Activated B cell treated with CpG ODN at 0.5 μM for 24 hours (primary cell): ENCODE measurements around the gene FOXRED1. TPM values are rescaled to one million over a fixed set of nuclear protein-coding genes. Genes with fewer than 3 reads are reported as not detected.

ENCODE experiments used
- ATAC-seq: fragments of 200-7000 bp; cut with Tn5 transposase; one replicate; pipeline ENCODE4 v1.10.0; 2021; ENCODE audit warnings: low read depth, mild to moderate bottlenecking, moderate library complexity
- CTCF ChIA-PET: fragments of 350-600 bp; sonication (Branson Sonifier 250); formaldehyde crosslinking; loops from one replicate; lab custom pipeline; 2021; ENCODE audit warnings: antibody characterized with exemption; lab: Charles Lee
- POLR2A ChIA-PET: fragments of 350-600 bp; sonication (Branson Sonifier 250); formaldehyde crosslinking; loops from one replicate; lab custom pipeline; 2021; ENCODE audit warnings: antibody characterized with exemption; lab: Charles Lee
- DNase-seq: peaks from one replicate; pipeline ENCODE4 v3.0.0; 2022
- H3K27ac Mint-ChIP-seq: one replicate; pipeline ENCODE4 v1.8.0; 2020; ENCODE audit warnings: mixed read lengths
- H3K27me3 Mint-ChIP-seq: one replicate; pipeline ENCODE4 v1.8.0; 2021; ENCODE audit warnings: mixed read lengths
- H3K36me3 Mint-ChIP-seq: one replicate; pipeline ENCODE4 v1.8.0; 2021; ENCODE audit warnings: low read depth, mixed read lengths
- H3K4me1 Mint-ChIP-seq: one replicate; pipeline ENCODE4 v1.8.0; 2021; ENCODE audit warnings: mixed read lengths
- H3K4me3 Mint-ChIP-seq: one replicate; pipeline ENCODE4 v1.8.0; 2020; ENCODE audit warnings: mild to moderate bottlenecking, mixed read lengths
- H3K9me3 Mint-ChIP-seq: one replicate; pipeline ENCODE4 v1.8.0; 2020; ENCODE audit warnings: mixed read lengths
- intact Hi-C: fragments of 100-400 bp; cut with micrococcal nuclease; formaldehyde crosslinking; loops from one replicate; pipeline ENCODE4 v1.15.1; 2024
- total RNA-seq: library from RNA; stranded (reverse); gene quantifications from 2 replicates; pipeline ENCODE4 v1.2.3, GENCODE V29; 2022
- TF ChIP-seq, protein P1 (sequence below): fragments of 200-600 bp; IDR thresholded peaks from one replicate; pipeline ENCODE4 v1.8.0; 2022; ENCODE audit warnings: antibody characterized with exemption, mild to moderate bottlenecking

FOXRED1 gene
- total RNA-seq, 1 donor from 2014 or later: 44.9 TPM

DNA sequence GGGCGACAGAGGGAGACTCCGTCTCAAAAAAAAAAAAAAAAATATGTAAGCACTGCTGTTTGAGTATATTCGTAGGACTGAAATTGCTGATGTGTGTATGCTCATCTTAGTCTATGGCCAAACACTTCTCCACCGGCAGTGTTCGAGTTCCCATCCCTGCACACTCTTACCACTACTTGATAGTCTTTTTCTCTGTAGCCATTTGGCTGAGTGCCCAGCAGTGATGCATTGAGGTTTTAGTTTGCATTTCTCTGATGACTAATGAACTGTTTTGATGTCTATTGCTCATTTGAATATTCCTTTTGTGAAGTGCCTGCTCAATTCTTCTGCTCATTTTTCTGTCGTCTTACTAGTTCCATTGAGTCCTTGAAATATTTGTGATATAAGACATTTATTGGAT, 15.9 kb downstream of the FOXRED1 start:
- Mint-ChIP-seq H3K9me3 (no peaks in the 10 kb centered on the region), H3K4me3 (peak overlapping the region; percentile 73), H3K4me1 (peaks cover 39% of the 10 kb centered on the region), H3K27me3 (no peaks in the 10 kb centered on the region), H3K36me3 (peaks cover 14% of the 10 kb centered on the region), H3K27ac (peak overlapping the region; percentile 82)
- DNase-seq: peak; percentile 29
- TF ChIP-seq, protein P1, sequence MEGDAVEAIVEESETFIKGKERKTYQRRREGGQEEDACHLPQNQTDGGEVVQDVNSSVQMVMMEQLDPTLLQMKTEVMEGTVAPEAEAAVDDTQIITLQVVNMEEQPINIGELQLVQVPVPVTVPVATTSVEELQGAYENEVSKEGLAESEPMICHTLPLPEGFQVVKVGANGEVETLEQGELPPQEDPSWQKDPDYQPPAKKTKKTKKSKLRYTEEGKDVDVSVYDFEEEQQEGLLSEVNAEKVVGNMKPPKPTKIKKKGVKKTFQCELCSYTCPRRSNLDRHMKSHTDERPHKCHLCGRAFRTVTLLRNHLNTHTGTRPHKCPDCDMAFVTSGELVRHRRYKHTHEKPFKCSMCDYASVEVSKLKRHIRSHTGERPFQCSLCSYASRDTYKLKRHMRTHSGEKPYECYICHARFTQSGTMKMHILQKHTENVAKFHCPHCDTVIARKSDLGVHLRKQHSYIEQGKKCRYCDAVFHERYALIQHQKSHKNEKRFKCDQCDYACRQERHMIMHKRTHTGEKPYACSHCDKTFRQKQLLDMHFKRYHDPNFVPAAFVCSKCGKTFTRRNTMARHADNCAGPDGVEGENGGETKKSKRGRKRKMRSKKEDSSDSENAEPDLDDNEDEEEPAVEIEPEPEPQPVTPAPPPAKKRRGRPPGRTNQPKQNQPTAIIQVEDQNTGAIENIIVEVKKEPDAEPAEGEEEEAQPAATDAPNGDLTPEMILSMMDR: no peak
- intact Hi-C loops: loop anchor here (10.0 kb wide), 1 partner anchor 1330 kb away; the partner anchor contains the start of gene CCDC15
- ChIA-PET CTCF (no interaction called here), POLR2A (interaction anchor here (5.3 kb wide), 1 partner anchor 16 kb away, joined by 84 read pairs; the partner anchor contains the start of genes FOXRED1 and SRPRA)
- peak; percentile 32 for ATAC-seq

GRCh38 chr11:126288237-126288636, 19.3 kb downstream of the FOXRED1 start:
- ATAC-seq (no peak), DNase-seq (no peak)
- ChIA-PET CTCF (interaction anchor here (1.2 kb wide), 1 partner anchor 23 kb away, joined by 3 read pairs; no protein-coding TSS in a partner anchor), POLR2A (no interaction called here)
- H3K4me3 Mint-ChIP-seq: no peak overlapping the region
- TF ChIP-seq, protein P1: no peak
- H3K27ac Mint-ChIP-seq: no peak overlapping the region
- peaks cover 23% of the 10 kb centered on the region for H3K4me1 Mint-ChIP-seq
- H3K27me3 Mint-ChIP-seq: no peaks in the 10 kb centered on the region
- peaks cover 41% of the 10 kb centered on the region for H3K36me3 Mint-ChIP-seq
- intact Hi-C loops: loop anchor here (10.0 kb wide), 1 partner anchor 1333 kb away; the partner anchor contains the start of gene CCDC15
- H3K9me3 Mint-ChIP-seq: no peaks in the 10 kb centered on the region

- Mint-ChIP-seq H3K36me3 (peaks cover 55% of the 10 kb centered on the region), H3K27me3 (no peaks in the 10 kb centered on the region), H3K27ac (no peak overlapping the region), H3K4me3 (no peak overlapping the region), H3K4me1 (peaks cover 17% of the 10 kb centered on the region), H3K9me3 (no peaks in the 10 kb centered on the region)
- POLR2A ChIA-PET: no interaction called here
- DNase-seq (no peak), ATAC-seq (no peak)
- TF ChIP-seq, protein P1: no peak
- intact Hi-C loops: no loop called here
- CTCF ChIA-PET: no interaction called here
Observed at GRCh38 chr11:126290887-126291286, 21.9 kb downstream of the FOXRED1 start.

DNA sequence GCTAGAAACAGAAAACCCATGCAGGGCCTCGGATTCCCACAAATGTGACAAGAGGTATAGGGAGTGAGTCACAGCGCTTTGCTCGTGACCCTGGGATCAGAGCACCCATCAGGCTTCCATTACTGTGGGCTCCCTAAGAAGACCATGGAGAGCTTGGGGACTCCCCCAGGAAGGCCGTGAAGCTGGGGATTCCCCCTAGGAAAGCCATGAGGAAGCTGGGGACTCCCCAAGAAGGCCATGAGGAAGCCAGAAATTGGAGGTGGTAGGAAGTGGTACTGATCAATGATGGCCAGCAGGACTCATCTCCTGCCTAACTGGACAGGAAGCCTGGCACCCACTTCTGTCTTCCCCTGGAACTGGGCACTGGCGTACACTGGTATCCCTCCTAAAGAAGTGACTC, 24.8 kb downstream of the FOXRED1 start:
- ChIA-PET CTCF (no interaction called here), POLR2A (interaction anchor here (1.0 to 1.4 kb wide), 3 partner anchors 10 to 14 kb away, joined by 3 read pairs; partner anchors contain the start of genes DCPS and TIRAP)
- Mint-ChIP-seq H3K27ac (peak overlapping the region; percentile 56), H3K4me1 (peaks cover 12% of the 10 kb centered on the region), H3K9me3 (no peaks in the 10 kb centered on the region), H3K27me3 (no peaks in the 10 kb centered on the region), H3K4me3 (no peak overlapping the region), H3K36me3 (peaks cover 50% of the 10 kb centered on the region)
- TF ChIP-seq, protein P1: no peak
- DNase-seq (no peak), ATAC-seq (no peak)
- intact Hi-C loops: no loop called here

GRCh38 chr11:126297004-126297403, 28.1 kb downstream of the FOXRED1 start:
- Mint-ChIP-seq H3K27ac (no peak overlapping the region), H3K27me3 (no peaks in the 10 kb centered on the region), H3K4me1 (peaks cover 12% of the 10 kb centered on the region), H3K9me3 (no peaks in the 10 kb centered on the region), H3K36me3 (peaks cover 39% of the 10 kb centered on the region), H3K4me3 (no peak overlapping the region)
- ChIA-PET CTCF (no interaction called here), POLR2A (no interaction called here)
- DNase-seq: no peak
- intact Hi-C loops: no loop called here
- ATAC-seq: no peak
- TF ChIP-seq, protein P1: no peak
